GM18907 (cell line): ENCODE data around the gene RAB11FIP2.

Source experiments
- ATAC-seq: cut with Tn5 transposase; IDR thresholded peaks from one replicate; pipeline ENCODE4 v1.9.1; 2021; ENCODE audit warnings: mild to moderate bottlenecking, moderate library complexity; ENCODE audit not compliant: unreplicated experiment

RAB11FIP2 gene

GRCh38 chr10:117983961-117984360 lies 62.8 kb downstream of the RAB11FIP2 start:
- ATAC-seq: no peak

GRCh38 chr10:117980755-117981702 lies 65.7 kb downstream of the RAB11FIP2 start:
- no peak for ATAC-seq

DNA sequence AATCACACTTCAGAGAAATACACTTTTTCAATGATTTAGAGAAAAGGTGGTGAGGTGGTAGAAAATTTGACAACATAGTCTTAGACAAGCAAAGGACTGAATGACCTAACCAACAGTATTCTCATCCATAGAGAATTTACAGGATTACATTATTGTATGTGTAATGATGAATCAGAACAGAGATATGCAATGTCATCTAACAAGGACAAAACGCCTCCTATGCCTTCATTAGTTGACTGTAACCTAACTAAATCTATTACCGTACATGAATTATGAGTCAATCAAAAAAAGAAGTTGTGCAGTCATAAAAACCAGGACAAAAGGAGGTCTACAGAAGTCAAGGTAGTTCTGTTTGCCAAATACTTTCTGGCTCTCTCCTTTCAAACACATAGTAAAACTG lies 66.5 kb downstream of the RAB11FIP2 start:
- ATAC-seq: no peak

DNA sequence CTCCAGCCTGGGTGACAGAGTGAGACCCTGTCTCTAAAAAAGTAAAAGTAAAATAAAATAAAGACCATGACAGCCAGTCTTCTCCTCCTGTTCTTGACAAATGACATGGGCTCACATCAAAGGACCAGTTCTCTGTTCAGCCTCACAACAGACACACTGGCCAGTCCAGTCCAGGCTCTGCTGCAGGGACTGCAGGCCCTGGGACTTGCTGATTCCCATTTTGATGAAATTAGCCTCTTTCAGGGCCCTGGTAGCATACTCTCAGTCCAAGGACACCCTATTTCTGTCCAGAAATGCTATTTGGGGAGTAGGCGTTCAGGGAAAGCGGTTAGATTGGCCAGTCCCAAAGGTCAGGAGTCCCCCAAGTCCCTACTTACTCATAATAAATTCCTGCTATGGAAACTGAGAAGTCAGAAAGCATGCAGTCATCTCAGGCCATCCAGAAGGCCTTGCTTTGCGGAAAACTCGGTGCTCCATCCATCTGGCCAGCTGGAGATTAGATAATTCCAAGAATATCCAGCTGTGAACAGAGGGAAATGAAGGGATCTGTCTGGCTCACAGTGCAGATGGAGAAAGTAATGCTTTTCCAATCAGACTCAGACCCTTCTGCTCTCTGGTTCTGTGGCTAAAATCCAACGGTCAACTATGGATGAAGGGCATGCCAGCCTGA lies 74.4 kb downstream of the RAB11FIP2 start:
- no peak for ATAC-seq

GRCh38 chr10:117970962-117971361 lies 75.8 kb downstream of the RAB11FIP2 start:
- ATAC-seq: no peak

GRCh38 chr10:117969592-117969991 lies 77.1 kb downstream of the RAB11FIP2 start:
- ATAC-seq: no peak

- ATAC-seq: no peak
Measured at GRCh38 chr10:117968354-117969182, 78.2 kb downstream of the RAB11FIP2 start.

DNA sequence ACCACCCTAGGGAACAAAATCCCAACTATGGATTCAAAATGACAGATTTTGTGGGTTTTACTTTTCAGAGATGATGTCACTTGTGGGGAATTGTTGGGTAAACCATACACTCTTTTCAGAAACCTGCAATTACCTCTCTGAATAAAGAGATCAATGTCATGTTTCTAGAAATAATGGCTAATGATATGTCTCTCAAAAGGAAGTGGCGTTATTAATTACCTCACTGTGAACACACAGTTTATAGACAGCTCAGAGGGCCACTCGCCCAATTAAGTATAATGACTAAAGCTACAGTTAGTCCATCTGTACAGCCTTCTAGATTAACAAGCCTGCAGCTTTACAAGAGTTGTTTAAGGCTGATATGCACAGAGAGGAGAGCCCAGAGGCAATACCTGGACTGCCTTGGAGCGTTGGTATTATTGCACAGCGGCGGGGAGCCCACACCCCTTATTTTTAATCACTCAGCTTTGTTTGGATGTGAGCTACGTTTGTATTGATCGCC lies 79.5 kb downstream of the RAB11FIP2 start:
- no peak for ATAC-seq

DNA sequence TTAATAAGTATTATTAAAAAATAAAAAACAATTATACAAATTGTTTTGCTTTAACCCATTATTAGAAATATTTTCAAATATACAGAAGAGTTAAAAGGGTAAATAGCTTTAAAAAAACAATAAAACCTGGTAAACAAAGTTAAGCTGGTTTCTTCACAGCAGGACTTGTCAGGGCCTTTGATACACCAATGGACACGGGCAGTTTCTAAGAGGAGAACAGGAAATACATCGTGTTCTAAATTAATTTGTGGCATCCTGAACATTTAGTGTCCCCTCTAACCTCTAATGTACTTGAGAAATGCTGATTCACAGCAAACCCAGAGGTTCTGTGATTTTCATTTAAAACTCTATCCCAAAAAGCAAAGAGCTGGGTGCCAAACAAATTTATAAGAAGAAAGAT lies 80.8 kb downstream of the RAB11FIP2 start:
- no peak for ATAC-seq

GRCh38 chr10:117964536-117964935 lies 82.2 kb downstream of the RAB11FIP2 start:
- ATAC-seq: no peak

GRCh38 chr10:117960345-117960935 lies 86.3 kb downstream of the RAB11FIP2 start:
- no peak for ATAC-seq

GRCh38 chr10:117956972-117957371 lies 89.8 kb downstream of the RAB11FIP2 start:
- no peak for ATAC-seq

DNA sequence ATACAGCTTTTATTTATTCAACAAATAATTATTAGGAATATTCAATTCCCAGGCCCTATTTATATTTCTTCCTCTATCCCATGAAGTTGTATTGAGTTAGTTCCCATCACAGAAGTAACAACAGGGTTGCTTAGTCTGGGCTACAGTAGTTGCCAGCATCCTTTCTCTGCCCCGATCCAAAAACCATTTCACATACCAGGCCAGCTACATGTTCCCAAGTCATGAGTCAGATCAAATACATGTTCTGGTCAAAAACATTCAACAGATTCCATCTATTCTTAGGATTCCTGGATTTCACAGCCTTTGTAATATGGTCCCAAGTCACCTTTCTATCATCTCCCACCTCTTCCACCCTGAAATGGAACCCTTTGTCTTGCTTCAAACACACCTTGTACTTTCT lies 91.6 kb downstream of the RAB11FIP2 start:
- no peak for ATAC-seq
